ENCODE results near the gene OGFOD3. TPM values are rescaled to one million over a fixed set of nuclear protein-coding genes. Genes with fewer than 3 reads are reported as not detected.

OGFOD3 gene
- polyA plus RNA-seq, 2 of the 4 experiments (the other 2 are of a cell fraction): 15.2 to 19.8 TPM

DNA sequence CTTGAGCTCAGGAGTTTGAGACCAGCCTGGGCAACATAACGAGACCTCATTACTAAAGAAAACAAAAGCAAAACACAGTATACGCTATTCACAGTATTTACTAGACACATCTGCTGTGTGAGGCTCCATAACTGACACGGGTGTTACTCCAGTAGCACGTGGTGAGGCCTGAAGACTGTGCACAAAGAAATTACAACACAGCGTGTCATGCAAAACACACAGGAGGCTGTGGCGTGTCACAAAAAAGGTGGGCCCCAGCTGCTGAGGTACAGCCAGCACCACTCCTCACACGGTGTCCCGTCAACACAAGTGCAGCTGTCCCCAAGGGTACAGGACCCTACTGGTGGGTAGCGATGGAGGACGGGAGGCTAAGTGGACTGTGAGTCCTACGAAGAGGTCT, 29.5 kb upstream of the OGFOD3 start:
- DNase-seq (ENCODE audit: low read depth in 1 of 2, low spot score in 1 of 2) (no peak), ATAC-seq (no peak), FAIRE-seq (no peak)
- Histone ChIP-seq H3K9me3 (no peaks in the 10 kb centered on the region), H3K27ac (no peak overlapping the region), H3K4me2 (no peak overlapping the region), H3K4me1 (peaks cover 13% of the 10 kb centered on the region; the same call in 2 of the 3 replicates), H3K4me3 (no peak overlapping the region)
- 93% methylated on average over 11 of the region's 11 CpGs for WGBS (ENCODE audit: missing lambda C conversion rate)
- ChIA-PET CTCF (interaction anchor here (0.7 to 1.0 kb wide), 2 partner anchors 10 to 148 kb away, joined by 3 to 5 read pairs; no protein-coding TSS in a partner anchor), POLR2A (interaction anchor here (0.6 kb wide), 1 partner anchor 30 kb away, joined by 5 read pairs; the partner anchor contains the start of gene HEXD)
- no peak for TF ChIP-seq RFX5 (IDR thresholded peaks at IDR 0.05)
- TF ChIP-seq BHLHE40 (IDR thresholded peaks at IDR 0.05; ENCODE audit: low read depth, low read length): no peak
- no peak for TF ChIP-seq CBX8 (IDR thresholded peaks at IDR 0.05)
- TF ChIP-seq KDM1A (IDR thresholded peaks at IDR 0.05; ENCODE audit: low read depth): no peak
- TF ChIP-seq, protein P1, sequence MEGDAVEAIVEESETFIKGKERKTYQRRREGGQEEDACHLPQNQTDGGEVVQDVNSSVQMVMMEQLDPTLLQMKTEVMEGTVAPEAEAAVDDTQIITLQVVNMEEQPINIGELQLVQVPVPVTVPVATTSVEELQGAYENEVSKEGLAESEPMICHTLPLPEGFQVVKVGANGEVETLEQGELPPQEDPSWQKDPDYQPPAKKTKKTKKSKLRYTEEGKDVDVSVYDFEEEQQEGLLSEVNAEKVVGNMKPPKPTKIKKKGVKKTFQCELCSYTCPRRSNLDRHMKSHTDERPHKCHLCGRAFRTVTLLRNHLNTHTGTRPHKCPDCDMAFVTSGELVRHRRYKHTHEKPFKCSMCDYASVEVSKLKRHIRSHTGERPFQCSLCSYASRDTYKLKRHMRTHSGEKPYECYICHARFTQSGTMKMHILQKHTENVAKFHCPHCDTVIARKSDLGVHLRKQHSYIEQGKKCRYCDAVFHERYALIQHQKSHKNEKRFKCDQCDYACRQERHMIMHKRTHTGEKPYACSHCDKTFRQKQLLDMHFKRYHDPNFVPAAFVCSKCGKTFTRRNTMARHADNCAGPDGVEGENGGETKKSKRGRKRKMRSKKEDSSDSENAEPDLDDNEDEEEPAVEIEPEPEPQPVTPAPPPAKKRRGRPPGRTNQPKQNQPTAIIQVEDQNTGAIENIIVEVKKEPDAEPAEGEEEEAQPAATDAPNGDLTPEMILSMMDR (IDR thresholded peaks at IDR 0.05): no peak
- TF ChIP-seq CHD4 (IDR thresholded peaks at IDR 0.05; ENCODE audit: borderline replicate concordance): no peak
- no peak for TF ChIP-seq MAFK (IDR thresholded peaks at IDR 0.05; ENCODE audit: partially characterized antibody)
- TF ChIP-seq HOXB5 (CRISPR knock-in tag; IDR thresholded peaks at IDR 0.05): no peak
- no peak for TF ChIP-seq MYC (IDR thresholded peaks at IDR 0.05; ENCODE audit: borderline replicate concordance, low read length)
- no peak for TF ChIP-seq GATA3 (IDR thresholded peaks at IDR 0.05; ENCODE audit: borderline replicate concordance)
- TF ChIP-seq RAD21 (conservative IDR thresholded peaks at IDR 0.05 in 1 of 2, IDR thresholded peaks at IDR 0.05 in 1 of 2): no peak
- no peak for TF ChIP-seq PHF8 (IDR thresholded peaks at IDR 0.05; ENCODE audit: borderline replicate concordance, low read depth)

DNA sequence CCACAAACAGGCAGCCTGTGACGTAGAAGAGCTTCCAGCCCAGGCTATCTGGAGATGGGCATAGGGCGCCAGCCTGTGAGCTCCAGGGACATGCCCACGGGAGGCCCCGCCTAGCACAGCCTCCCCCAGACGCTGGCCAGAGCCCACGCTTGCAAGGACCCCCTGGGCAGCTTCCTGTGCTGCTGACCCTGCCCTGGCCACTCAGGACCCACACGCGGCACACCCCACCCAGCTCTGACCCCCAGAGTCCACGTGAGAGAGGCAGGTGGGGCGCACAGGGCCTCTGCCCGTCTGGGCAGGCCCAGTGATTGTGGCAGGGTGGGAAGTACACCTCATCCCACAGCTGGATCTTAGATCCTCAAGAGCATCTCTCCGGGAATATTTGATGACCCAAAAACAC, 28.3 kb upstream of the OGFOD3 start:
- Histone ChIP-seq H3K4me1 (peaks cover 13% of the 10 kb centered on the region; the same call in 2 of the 3 replicates), H3K4me2 (no peak overlapping the region), H3K9me3 (no peaks in the 10 kb centered on the region), H3K4me3 (no peak overlapping the region), H3K27ac (no peak overlapping the region)
- DNase-seq (ENCODE audit: low read depth in 1 of 2, low spot score in 1 of 2): no peak
- no peak for FAIRE-seq
- no peak for ATAC-seq
- ChIA-PET CTCF (interaction anchor here (0.8 to 1.9 kb wide), 4 partner anchors 9 to 81 kb away, joined by 3 to 8 read pairs (median 4); no protein-coding TSS in a partner anchor), POLR2A (no interaction called here)
- TF ChIP-seq HOXA7 (CRISPR knock-in tag; IDR thresholded peaks at IDR 0.05) (no peak), HDAC2 (IDR thresholded peaks at IDR 0.05) (no peak), ZNF302 (CRISPR knock-in tag; IDR thresholded peaks at IDR 0.05) (no peak), KDM5A (IDR thresholded peaks at IDR 0.05) (no peak), MAZ (IDR thresholded peaks at IDR 0.05; ENCODE audit: borderline replicate concordance, low read depth, low read length) (no peak), FOSL2 (IDR thresholded peaks at IDR 0.05) (no peak), FOSL2 (CRISPR knock-in tag; IDR thresholded peaks at IDR 0.05) (no peak), ZFP36 (IDR thresholded peaks at IDR 0.05; ENCODE audit: borderline replicate concordance, partially characterized antibody) (no peak), KDM1A (IDR thresholded peaks at IDR 0.05; ENCODE audit: low read depth) (no peak), HEYL (CRISPR knock-in tag; IDR thresholded peaks at IDR 0.05) (no peak), CBX8 (IDR thresholded peaks at IDR 0.05) (no peak), ZSCAN20 (CRISPR knock-in tag; IDR thresholded peaks at IDR 0.05) (no peak)
- TF ChIP-seq, protein P2, sequence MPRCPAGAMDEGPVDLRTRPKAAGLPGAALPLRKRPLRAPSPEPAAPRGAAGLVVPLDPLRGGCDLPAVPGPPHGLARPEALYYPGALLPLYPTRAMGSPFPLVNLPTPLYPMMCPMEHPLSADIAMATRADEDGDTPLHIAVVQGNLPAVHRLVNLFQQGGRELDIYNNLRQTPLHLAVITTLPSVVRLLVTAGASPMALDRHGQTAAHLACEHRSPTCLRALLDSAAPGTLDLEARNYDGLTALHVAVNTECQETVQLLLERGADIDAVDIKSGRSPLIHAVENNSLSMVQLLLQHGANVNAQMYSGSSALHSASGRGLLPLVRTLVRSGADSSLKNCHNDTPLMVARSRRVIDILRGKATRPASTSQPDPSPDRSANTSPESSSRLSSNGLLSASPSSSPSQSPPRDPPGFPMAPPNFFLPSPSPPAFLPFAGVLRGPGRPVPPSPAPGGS (IDR thresholded peaks at IDR 0.05): no peak
- WGBS (ENCODE audit: missing lambda C conversion rate): 91% methylated on average over 12 of the region's 12 CpGs

GRCh38 chr17:82446124-82446523, 27.7 kb upstream of the OGFOD3 start:
- DNase-seq (ENCODE audit: low read depth in 1 of 2, low spot score in 1 of 2) (no peak), FAIRE-seq (no peak), ATAC-seq (no peak)
- H3K9me3 ChIP-seq: no peaks in the 10 kb centered on the region
- H3K4me2 ChIP-seq: no peak overlapping the region
- H3K4me1 ChIP-seq: peaks cover 9% of the 10 kb centered on the region; the same call in 2 of the 3 replicates
- TF ChIP-seq TP53 (CRISPR knock-in tag; IDR thresholded peaks at IDR 0.05) (no peak), JUN (IDR thresholded peaks at IDR 0.05) (no peak)
- TF ChIP-seq, protein P3, sequence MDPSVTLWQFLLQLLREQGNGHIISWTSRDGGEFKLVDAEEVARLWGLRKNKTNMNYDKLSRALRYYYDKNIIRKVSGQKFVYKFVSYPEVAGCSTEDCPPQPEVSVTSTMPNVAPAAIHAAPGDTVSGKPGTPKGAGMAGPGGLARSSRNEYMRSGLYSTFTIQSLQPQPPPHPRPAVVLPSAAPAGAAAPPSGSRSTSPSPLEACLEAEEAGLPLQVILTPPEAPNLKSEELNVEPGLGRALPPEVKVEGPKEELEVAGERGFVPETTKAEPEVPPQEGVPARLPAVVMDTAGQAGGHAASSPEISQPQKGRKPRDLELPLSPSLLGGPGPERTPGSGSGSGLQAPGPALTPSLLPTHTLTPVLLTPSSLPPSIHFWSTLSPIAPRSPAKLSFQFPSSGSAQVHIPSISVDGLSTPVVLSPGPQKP (IDR thresholded peaks at IDR 0.05; ENCODE audit: low read depth, low read length): no peak
- 90% methylated on average over 15 of the region's 15 CpGs for WGBS (ENCODE audit: missing lambda C conversion rate)
- no peak overlapping the region for H3K27ac ChIP-seq
- H3K4me3 ChIP-seq: no peak overlapping the region
- POLR2A ChIA-PET: no interaction called here
- CTCF ChIA-PET: interaction anchor here (0.7 to 1.9 kb wide), 5 partner anchors 9 to 83 kb away, joined by 3 to 8 read pairs (median 3); no protein-coding TSS in a partner anchor
